Neural cell (in vitro differentiated cells): Measurements from ENCODE around the gene SHROOM4. TPM values are rescaled to one million over a fixed set of nuclear protein-coding genes. Genes with fewer than 3 reads are reported as not detected.

Experiments
- H2AFZ ChIP-seq: fragments of 200-600, 300-800 bp; sonication (generic), shearing (Covaris generic); 2 replicates; pipeline ENCODE4 v1.6.0; 2014; ENCODE audit warnings: low read depth, mild to moderate bottlenecking, antibody characterized with exemption, low read length, moderate library complexity
- H3F3A ChIP-seq: fragments of 200-600 bp; shearing (Covaris generic); 2 replicates; pipeline ENCODE4 v1.6.1; 2016; ENCODE audit warnings: mild to moderate bottlenecking, moderate library complexity, mixed read lengths, antibody characterized with exemption, low read length; ENCODE audit not compliant: insufficient read depth, poor library complexity, severe bottlenecking
- H3K27ac ChIP-seq: fragments of 200-600, 300-800 bp; sonication (generic), shearing (Covaris generic); 2 replicates; pipeline ENCODE4 v1.5.1; 2014; ENCODE audit warnings: mild to moderate bottlenecking, low read length, moderate library complexity
- H3K27me3 ChIP-seq: fragments of 300-800, 200-600 bp; sonication (generic), shearing (Covaris generic); 2 replicates; pipeline ENCODE4 v1.6.0; 2014; ENCODE audit warnings: mild to moderate bottlenecking, low read depth, low read length, moderate library complexity; ENCODE audit not compliant: insufficient read depth
- H3K36me3 ChIP-seq: fragments of 300-800, 200-600 bp; sonication (generic), shearing (Covaris generic); 2 replicates; pipeline ENCODE4 v1.5.1; 2014; ENCODE audit warnings: mild to moderate bottlenecking, antibody characterized with exemption, low read length, moderate library complexity; ENCODE audit not compliant: insufficient read depth
- H3K4me2 ChIP-seq: fragments of 300-800, 200-600 bp; sonication (generic), shearing (Covaris generic); 2 replicates; pipeline ENCODE4 v1.6.0; 2014; ENCODE audit warnings: mild to moderate bottlenecking, low read length
- H3K4me3 ChIP-seq: fragments of 300-800, 200-600 bp; sonication (generic), shearing (Covaris generic); 2 replicates; pipeline ENCODE4 v1.5.1; 2014; ENCODE audit warnings: mild to moderate bottlenecking, low read length, moderate library complexity
- H3K79me2 ChIP-seq: fragments of 200-600 bp; shearing (Covaris generic); replicated peaks from 2 replicates; pipeline ENCODE4 v1.6.0; 2014; ENCODE audit warnings: mild to moderate bottlenecking, low read length, moderate library complexity; ENCODE audit not compliant: insufficient read depth
- H3K9ac ChIP-seq: fragments of 300-800, 200-600 bp; sonication (generic), shearing (Covaris generic); 2 replicates; pipeline ENCODE4 v1.6.1; 2016; ENCODE audit warnings: mild to moderate bottlenecking, low read length, mixed read lengths
- H3K9me2 ChIP-seq: fragments of 200-600 bp; shearing (Covaris generic); 2 replicates; pipeline ENCODE4 v1.6.1; 2016; ENCODE audit warnings: mild to moderate bottlenecking, low read length, mixed read lengths; ENCODE audit not compliant: insufficient read depth
- H3K9me3 ChIP-seq: fragments of 200-600, 300-800 bp; sonication (generic), shearing (Covaris generic); 2 replicates; pipeline ENCODE4 v1.6.1; 2016; ENCODE audit warnings: mild to moderate bottlenecking, mixed run types, low read length, moderate library complexity, mixed read lengths
- H4K20me1 ChIP-seq: fragments of 200-600 bp; shearing (Covaris generic); 2 replicates; pipeline ENCODE4 v1.6.1; 2016; ENCODE audit warnings: mild to moderate bottlenecking, mixed run types; ENCODE audit not compliant: insufficient read depth
- CTCF ChIP-seq: fragments of 450-650 bp; IDR thresholded peaks from 2 replicates; pipeline ENCODE4 v1.5.1; 2014; ENCODE audit warnings: antibody characterized with exemption, mild to moderate bottlenecking, moderate library complexity; ENCODE audit not compliant: poor library complexity, severe bottlenecking
- EP300 ChIP-seq: fragments of 450-650 bp; conservative IDR thresholded peaks from 2 replicates; pipeline ENCODE4 v1.6.1; 2014; ENCODE audit warnings: antibody characterized with exemption, mild to moderate bottlenecking, moderate library complexity; ENCODE audit not compliant: poor library complexity, severe bottlenecking
- EZH2 ChIP-seq: fragments of 200-600, 300-800 bp; shearing (Covaris generic), sonication (generic); IDR thresholded peaks from 2 replicates; pipeline ENCODE4 v1.6.1; 2014; ENCODE audit warnings: antibody characterized with exemption, low read length, borderline replicate concordance, mild to moderate bottlenecking; ENCODE audit not compliant: insufficient read depth, poor library complexity, severe bottlenecking
- MXI1 ChIP-seq: fragments of 450-650 bp; conservative IDR thresholded peaks from 2 replicates; pipeline ENCODE4 v1.6.1; 2014; ENCODE audit warnings: antibody characterized with exemption, mild to moderate bottlenecking; ENCODE audit not compliant: poor library complexity, severe bottlenecking
- POLR2AphosphoS5 ChIP-seq: IDR thresholded peaks from 2 replicates; pipeline ENCODE4 v1.6.1; 2012
- RAD21 ChIP-seq: fragments of 450-650 bp; conservative IDR thresholded peaks from 2 replicates; pipeline ENCODE4 v1.6.1; 2014; ENCODE audit warnings: antibody characterized with exemption, mild to moderate bottlenecking, moderate library complexity
- REST ChIP-seq: IDR thresholded peaks from 2 replicates; pipeline ENCODE4 v1.6.1; 2012; ENCODE audit warnings: borderline replicate concordance
- SMC3 ChIP-seq: fragments of 450-650 bp; conservative IDR thresholded peaks from 2 replicates; pipeline ENCODE4 v1.6.1; 2014; ENCODE audit warnings: antibody characterized with exemption, mild to moderate bottlenecking, moderate library complexity; ENCODE audit not compliant: poor library complexity
- TAF1 ChIP-seq: IDR thresholded peaks from 2 replicates; pipeline ENCODE4 v1.6.1; 2012; ENCODE audit warnings: low read depth
- polyA plus RNA-seq: library from polyadenylated mRNA; depleted of rRNA; stranded (reverse); fragments of >200 nt; gene quantifications from 2 replicates; pipeline ENCODE4 v1.2.3, GENCODE V29; 2014

Gene SHROOM4
- polyA plus RNA-seq, 1 donor from 2014 or later, result 1.4 TPM

- H3F3A ChIP-seq, result no peaks in the 10 kb centered on the region
- H3K9me2 ChIP-seq, result no peaks in the 10 kb centered on the region
- H3K36me3 ChIP-seq, result no peaks in the 10 kb centered on the region
- no peak for TF ChIP-seq REST
- no peak for TF ChIP-seq RAD21
- TF ChIP-seq MXI1, result no peak
- no peak for TF ChIP-seq EZH2
- TF ChIP-seq CTCF, result no peak
- TF ChIP-seq TAF1, result no peak
- TF ChIP-seq EP300, result no peak
- TF ChIP-seq POLR2AphosphoS5, result no peak
- TF ChIP-seq SMC3, result no peak
- no peaks in the 10 kb centered on the region for H4K20me1 ChIP-seq
- no peaks in the 10 kb centered on the region for H3K79me2 ChIP-seq
- no peak overlapping the region for H3K27ac ChIP-seq
- no peak overlapping the region for H3K4me3 ChIP-seq
- H3K9ac ChIP-seq, result no peak overlapping the region
- no peaks in the 10 kb centered on the region for H3K9me3 ChIP-seq
- no peak overlapping the region for H3K4me2 ChIP-seq
- no peak overlapping the region for H2AFZ ChIP-seq
- no peaks in the 10 kb centered on the region for H3K27me3 ChIP-seq
Observed at GRCh38 chrX:50762578-50762977, 51.4 kb downstream of the SHROOM4 start.

GRCh38 chrX:50756276-50756675, 57.7 kb downstream of the SHROOM4 start:
- no peaks in the 10 kb centered on the region for H4K20me1 ChIP-seq
- no peaks in the 10 kb centered on the region for H3K27me3 ChIP-seq
- no peaks in the 10 kb centered on the region for H3F3A ChIP-seq
- H3K9me2 ChIP-seq, result no peaks in the 10 kb centered on the region
- no peaks in the 10 kb centered on the region for H3K36me3 ChIP-seq
- no peak overlapping the region for H3K4me2 ChIP-seq
- no peak overlapping the region for H3K27ac ChIP-seq
- no peak overlapping the region for H3K9ac ChIP-seq
- TF ChIP-seq POLR2AphosphoS5, result no peak
- TF ChIP-seq TAF1, result no peak
- no peak for TF ChIP-seq EZH2
- no peak for TF ChIP-seq CTCF
- TF ChIP-seq MXI1, result no peak
- no peak for TF ChIP-seq RAD21
- no peak for TF ChIP-seq SMC3
- no peak for TF ChIP-seq REST
- TF ChIP-seq EP300, result no peak
- no peaks in the 10 kb centered on the region for H3K79me2 ChIP-seq
- no peak overlapping the region for H2AFZ ChIP-seq
- H3K9me3 ChIP-seq, result no peaks in the 10 kb centered on the region
- H3K4me3 ChIP-seq, result no peak overlapping the region
